ENCODE measurements around the gene KLF11.

DNA sequence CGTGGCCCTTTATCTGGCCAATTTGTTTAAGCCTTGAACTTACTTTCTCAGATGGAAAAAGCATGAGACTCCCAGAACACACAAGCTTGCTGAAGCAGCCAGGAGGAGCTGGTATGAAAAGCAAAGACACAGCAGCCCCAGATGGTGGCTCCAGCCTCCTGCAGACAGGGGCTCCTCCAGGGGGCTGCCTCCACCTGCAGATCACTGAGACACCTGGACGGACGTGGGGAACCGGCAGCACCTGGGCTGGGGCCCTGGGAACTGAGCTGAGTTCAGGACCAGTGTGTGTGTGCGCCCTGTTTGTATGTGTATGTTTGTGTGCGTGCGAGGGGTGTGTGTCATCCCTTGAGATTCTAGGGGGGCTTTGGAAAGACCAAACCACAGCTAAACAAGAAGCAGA, 28.2 kb downstream of the KLF11 start:
- TF ChIP-seq, protein P1, sequence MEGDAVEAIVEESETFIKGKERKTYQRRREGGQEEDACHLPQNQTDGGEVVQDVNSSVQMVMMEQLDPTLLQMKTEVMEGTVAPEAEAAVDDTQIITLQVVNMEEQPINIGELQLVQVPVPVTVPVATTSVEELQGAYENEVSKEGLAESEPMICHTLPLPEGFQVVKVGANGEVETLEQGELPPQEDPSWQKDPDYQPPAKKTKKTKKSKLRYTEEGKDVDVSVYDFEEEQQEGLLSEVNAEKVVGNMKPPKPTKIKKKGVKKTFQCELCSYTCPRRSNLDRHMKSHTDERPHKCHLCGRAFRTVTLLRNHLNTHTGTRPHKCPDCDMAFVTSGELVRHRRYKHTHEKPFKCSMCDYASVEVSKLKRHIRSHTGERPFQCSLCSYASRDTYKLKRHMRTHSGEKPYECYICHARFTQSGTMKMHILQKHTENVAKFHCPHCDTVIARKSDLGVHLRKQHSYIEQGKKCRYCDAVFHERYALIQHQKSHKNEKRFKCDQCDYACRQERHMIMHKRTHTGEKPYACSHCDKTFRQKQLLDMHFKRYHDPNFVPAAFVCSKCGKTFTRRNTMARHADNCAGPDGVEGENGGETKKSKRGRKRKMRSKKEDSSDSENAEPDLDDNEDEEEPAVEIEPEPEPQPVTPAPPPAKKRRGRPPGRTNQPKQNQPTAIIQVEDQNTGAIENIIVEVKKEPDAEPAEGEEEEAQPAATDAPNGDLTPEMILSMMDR (IDR thresholded peaks at IDR 0.05; ENCODE audit: low read depth, low read length, poor library complexity, severe bottlenecking) = no peak
- no peak for TF ChIP-seq EZH2phosphoT487 (IDR thresholded peaks at IDR 0.05; ENCODE audit: borderline replicate concordance, low read length)

Data from DOHH2 (cell line).